ENCODE measurements around the gene PITPNM3. TPM values are rescaled to one million over a fixed set of nuclear protein-coding genes. Genes with fewer than 3 reads are reported as not detected.
A peak's percentile ranks its signal among the peaks of the same experiment; 100 is the strongest.

Gene PITPNM3
- total and polyA plus RNA-seq, 2 of the 8 experiments (the other 6 are each of a cell fraction or from before 2014, with no cell fraction given), result 1.7 to 3.1 TPM

DNA sequence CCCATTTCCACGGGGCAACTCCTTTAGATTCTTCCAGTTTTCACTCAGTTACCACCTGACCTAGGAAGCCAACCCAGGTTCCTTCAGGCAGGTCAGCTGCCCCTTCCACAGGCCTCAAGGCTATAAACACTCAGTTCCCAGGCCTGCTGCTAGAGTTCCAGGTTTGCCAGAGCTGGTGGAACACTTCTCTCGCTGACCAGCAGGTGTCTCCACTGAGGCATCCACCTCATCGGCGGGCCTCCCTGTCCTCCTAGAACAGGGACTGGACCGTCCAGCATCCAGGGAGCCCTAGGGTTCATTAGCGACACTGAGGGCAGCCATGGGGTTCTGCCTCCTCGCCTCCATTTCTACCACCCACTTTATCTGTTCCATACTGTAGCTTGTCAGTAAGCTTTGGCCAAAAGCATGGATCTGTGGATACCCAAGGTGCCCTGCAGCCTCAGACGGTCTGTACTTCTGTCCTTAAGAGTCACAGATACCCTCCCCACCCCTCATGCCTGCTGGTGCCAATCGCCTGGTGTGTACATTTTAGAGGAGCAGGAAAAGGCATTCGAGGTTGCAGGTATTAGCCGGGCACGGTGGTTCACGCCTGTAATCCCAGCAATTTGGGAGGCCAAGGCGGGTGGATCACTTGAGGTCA lies 83.1 kb downstream of the PITPNM3 start (continued):
- TF ChIP-seq RBBP5 (IDR thresholded peaks at IDR 0.05; ENCODE audit: borderline replicate concordance, low read depth, low read length) (no peak), CHD1 (IDR thresholded peaks at IDR 0.05; ENCODE audit: low read depth, low read length) (no peak), TCF12 (IDR thresholded peaks at IDR 0.05; ENCODE audit: low read depth, low read length) (no peak), SUZ12 (IDR thresholded peaks at IDR 0.05; ENCODE audit: low read length) (no peak), RAD21 (IDR thresholded peaks at IDR 0.05 in 1 of 2, conservative IDR thresholded peaks at IDR 0.05 in 1 of 2; ENCODE audit: low read depth in 2 of 2, low read length in 2 of 2) (peak; percentile 85 to 92)
